Measurements from ENCODE around the gene CRYBB2. TPM values are rescaled to one million over a fixed set of nuclear protein-coding genes. Genes with fewer than 3 reads are reported as not detected.
"Not testable (repeated sequence)": the region's sequence is repeated elsewhere in the genome, so short reads cannot be mapped to it uniquely, and the experiment has no call there.

The CRYBB2 gene
- total RNA-seq, 1 experiment from 2014 or later, result 0.39 TPM

GRCh38 chr22:25178869-25179631 is 40.4 kb upstream of the CRYBB2 start:
- H3K4me1 ChIP-seq (ENCODE audit: control insufficient read depth, insufficient read depth, low read length); intact Hi-C loops (cut with micrococcal nuclease; ENCODE audit: unreplicated experiment); BruUV-seq (replicated peaks); in situ Hi-C loops (cut with HindIII; ENCODE audit: low pct_unique_long_range_greater_than_20kb, low sequenced_read_pairs); POLR2A ChIA-PET; H3K36me3 ChIP-seq (ENCODE audit: control insufficient read depth, insufficient read depth, low read length); H3K4me3 ChIP-seq (ENCODE audit: low read depth in 2 of 2, low read length in 2 of 2); H3K27me3 ChIP-seq (ENCODE audit: control insufficient read depth, insufficient read depth, low read length); DNase-seq (ENCODE audit: low read depth, low spot score); CTCF ChIA-PET; H3K27ac ChIP-seq (ENCODE audit: low read length); H3K9me3 ChIP-seq (ENCODE audit: control insufficient read depth, insufficient read depth, low read depth, low read length); ATAC-seq: not testable (repeated sequence)

- ATAC-seq, result no peak
- no peak overlapping the region for H3K27ac ChIP-seq (ENCODE audit: low read length)
- in situ Hi-C loops (cut with HindIII; ENCODE audit: low pct_unique_long_range_greater_than_20kb, low sequenced_read_pairs), result no loop called here
- no peaks in the 10 kb centered on the region; the same call in 1 of the 2 replicates for H3K36me3 ChIP-seq (ENCODE audit: control insufficient read depth, insufficient read depth, low read length)
- ChIA-PET CTCF (no interaction called here), POLR2A (no interaction called here)
- no peaks in the 10 kb centered on the region for H3K9me3 ChIP-seq (ENCODE audit: control insufficient read depth, insufficient read depth, low read depth, low read length)
- TF ChIP-seq POLR2AphosphoS5 (IDR thresholded peaks at IDR 0.05; ENCODE audit: low read depth, low read length) (no peak), SIN3A (IDR thresholded peaks at IDR 0.05; ENCODE audit: borderline replicate concordance, insufficient read depth, low read depth, low read length) (no peak), TCF7L2 (IDR thresholded peaks at IDR 0.05; ENCODE audit: low read depth, low read length) (no peak), REST (IDR thresholded peaks at IDR 0.05; ENCODE audit: insufficient read depth in 1 of 2, low read depth in 2 of 2, low read length in 1 of 2) (no peak)
- TF ChIP-seq, protein P1, sequence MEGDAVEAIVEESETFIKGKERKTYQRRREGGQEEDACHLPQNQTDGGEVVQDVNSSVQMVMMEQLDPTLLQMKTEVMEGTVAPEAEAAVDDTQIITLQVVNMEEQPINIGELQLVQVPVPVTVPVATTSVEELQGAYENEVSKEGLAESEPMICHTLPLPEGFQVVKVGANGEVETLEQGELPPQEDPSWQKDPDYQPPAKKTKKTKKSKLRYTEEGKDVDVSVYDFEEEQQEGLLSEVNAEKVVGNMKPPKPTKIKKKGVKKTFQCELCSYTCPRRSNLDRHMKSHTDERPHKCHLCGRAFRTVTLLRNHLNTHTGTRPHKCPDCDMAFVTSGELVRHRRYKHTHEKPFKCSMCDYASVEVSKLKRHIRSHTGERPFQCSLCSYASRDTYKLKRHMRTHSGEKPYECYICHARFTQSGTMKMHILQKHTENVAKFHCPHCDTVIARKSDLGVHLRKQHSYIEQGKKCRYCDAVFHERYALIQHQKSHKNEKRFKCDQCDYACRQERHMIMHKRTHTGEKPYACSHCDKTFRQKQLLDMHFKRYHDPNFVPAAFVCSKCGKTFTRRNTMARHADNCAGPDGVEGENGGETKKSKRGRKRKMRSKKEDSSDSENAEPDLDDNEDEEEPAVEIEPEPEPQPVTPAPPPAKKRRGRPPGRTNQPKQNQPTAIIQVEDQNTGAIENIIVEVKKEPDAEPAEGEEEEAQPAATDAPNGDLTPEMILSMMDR (IDR thresholded peaks at IDR 0.05), result no peak
- H3K4me1 ChIP-seq (ENCODE audit: control insufficient read depth, insufficient read depth, low read length), result no peaks in the 10 kb centered on the region
- BruUV-seq (replicated peaks), result no TSS peak
- no peak for DNase-seq (ENCODE audit: low read depth, low spot score)
- H3K27me3 ChIP-seq (ENCODE audit: control insufficient read depth, insufficient read depth, low read length), result no peaks in the 10 kb centered on the region
- intact Hi-C loops (cut with micrococcal nuclease; ENCODE audit: unreplicated experiment), result no loop called here
- H3K4me3 ChIP-seq (ENCODE audit: low read depth in 2 of 2, low read length in 2 of 2), result no peak overlapping the region
Observed at GRCh38 chr22:25182131-25183110, 37.0 kb upstream of the CRYBB2 start.
